Mesodermal cell (in vitro differentiated cells): Measurements from ENCODE around the gene WSB1. TPM values are rescaled to one million over a fixed set of nuclear protein-coding genes. Genes with fewer than 3 reads are reported as not detected.
A peak's percentile ranks its signal among the peaks of the same experiment; 100 is the strongest.
"Not testable (repeated sequence)": the region's sequence is repeated elsewhere in the genome, so short reads cannot be mapped to it uniquely, and the experiment has no call there.

ENCODE experiments used
- H3K27ac ChIP-seq: 2 replicates; pipeline ENCODE4 v1.7.0; 2013; ENCODE audit warnings: mild to moderate bottlenecking, low read depth, low read length, moderate library complexity; ENCODE audit not compliant: severe bottlenecking
- H3K36me3 ChIP-seq: 2 replicates; pipeline ENCODE4 v1.7.1; 2013; ENCODE audit warnings: mild to moderate bottlenecking, low read length, moderate library complexity; ENCODE audit not compliant: control insufficient read depth, insufficient read depth
- H3K4me1 ChIP-seq: one replicate; pipeline ENCODE4 v1.7.1; 2013; ENCODE audit warnings: mild to moderate bottlenecking, low read length; ENCODE audit not compliant: insufficient read depth, control insufficient read depth, poor library complexity, severe bottlenecking
- H3K4me3 ChIP-seq: 2 replicates; pipeline ENCODE4 v1.7.0; 2013; ENCODE audit warnings: low read length, control low read depth, mild to moderate bottlenecking; ENCODE audit not compliant: insufficient read depth, poor library complexity, severe bottlenecking; ENCODE audit errors: extremely low read depth
- H3K9me3 ChIP-seq: 2 replicates; pipeline ENCODE4 v1.7.1; 2013; ENCODE audit warnings: mild to moderate bottlenecking, low read length, moderate library complexity; ENCODE audit not compliant: control insufficient read depth
- WGBS, 2 experiments: methylation state at CpG; one replicate each; pipeline ENCODE4 v1.1.5; 2013; ENCODE audit warnings: missing lambda C conversion rate in 2 of 2; ENCODE audit not compliant: insufficient coverage in 2 of 2; 5-methylcytosine and 5-hydroxymethylcytosine counted together
- polyA plus RNA-seq, 2 experiments: library from polyadenylated mRNA; stranded (reverse); fragments of 50-300 nt; gene quantifications; one replicate each; pipeline ENCODE4 v1.2.3, GENCODE V29; 2013

WSB1 gene, protein sequence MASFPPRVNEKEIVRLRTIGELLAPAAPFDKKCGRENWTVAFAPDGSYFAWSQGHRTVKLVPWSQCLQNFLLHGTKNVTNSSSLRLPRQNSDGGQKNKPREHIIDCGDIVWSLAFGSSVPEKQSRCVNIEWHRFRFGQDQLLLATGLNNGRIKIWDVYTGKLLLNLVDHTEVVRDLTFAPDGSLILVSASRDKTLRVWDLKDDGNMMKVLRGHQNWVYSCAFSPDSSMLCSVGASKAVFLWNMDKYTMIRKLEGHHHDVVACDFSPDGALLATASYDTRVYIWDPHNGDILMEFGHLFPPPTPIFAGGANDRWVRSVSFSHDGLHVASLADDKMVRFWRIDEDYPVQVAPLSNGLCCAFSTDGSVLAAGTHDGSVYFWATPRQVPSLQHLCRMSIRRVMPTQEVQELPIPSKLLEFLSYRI
- 201 TPM for polyA plus RNA-seq (2013, experiment 1 of 2)
- polyA plus RNA-seq (2013, experiment 2 of 2): 190 TPM

DNA sequence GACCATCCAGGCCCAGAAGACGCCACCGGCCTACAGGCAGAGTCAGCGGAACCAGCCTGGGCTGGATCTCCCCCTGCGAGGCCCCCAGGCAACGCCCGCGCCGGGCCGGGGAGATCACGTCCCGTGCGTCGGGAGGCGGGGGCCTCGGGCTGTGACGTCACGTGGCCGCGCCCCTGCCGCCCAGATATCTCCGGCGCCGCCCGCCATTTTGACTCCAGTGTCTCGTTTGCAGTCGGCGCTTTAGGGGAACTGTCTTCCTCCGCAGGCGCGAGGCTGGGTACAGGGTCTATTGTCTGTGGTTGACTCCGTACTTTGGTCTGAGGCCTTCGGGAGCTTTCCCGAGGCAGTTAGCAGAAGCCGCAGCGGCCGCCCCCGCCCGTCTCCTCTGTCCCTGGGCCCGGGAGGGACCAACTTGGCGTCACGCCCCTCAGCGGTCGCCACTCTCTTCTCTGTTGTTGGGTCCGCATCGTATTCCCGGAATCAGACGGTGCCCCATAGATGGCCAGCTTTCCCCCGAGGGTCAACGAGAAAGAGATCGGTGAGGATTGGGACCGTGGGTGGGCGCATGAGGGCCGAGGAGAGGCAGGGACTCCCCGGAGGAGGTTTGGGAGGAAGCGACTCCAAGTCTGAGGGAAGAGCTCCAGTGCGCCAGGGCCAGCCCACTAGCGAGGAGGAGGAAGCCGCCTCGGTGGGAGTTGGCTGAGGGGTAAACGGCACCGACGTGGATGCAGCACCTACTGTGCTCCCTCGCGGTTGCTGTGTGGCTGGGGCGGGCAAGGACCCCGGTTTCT is at the start of gene WSB1:
WSB1 (plus strand) TSS at position 217 of the 791 bp plus-strand sequence; CDS start at position 499, 282 bp downstream.
- peak within 1 kb of the TSS; percentile 98 for H3K27ac ChIP-seq
- H3K4me1 ChIP-seq: peaks cover 11% of the 10 kb centered on the region
- peaks cover 13% of the 10 kb centered on the region for H3K36me3 ChIP-seq
- no peaks in the 10 kb centered on the region for H3K9me3 ChIP-seq
- 0 to 1% methylated on average over 52 to 53 of the region's 66 CpGs for WGBS, 2 experiments
- H3K4me3 ChIP-seq: peak within 1 kb of the TSS; percentile 88

GRCh38 chr17:27244491-27245223 is 49.3 kb upstream of the WSB1 start:
- no peak overlapping the region for H3K27ac ChIP-seq
- 74% methylated on average over 10 to 12 of the region's 16 CpGs for WGBS, 2 experiments
- H3K36me3 ChIP-seq: no peaks in the 10 kb centered on the region
- H3K4me3 ChIP-seq: no peak overlapping the region
- no peaks in the 10 kb centered on the region for H3K4me1 ChIP-seq
- H3K9me3 ChIP-seq: no peaks in the 10 kb centered on the region

- Histone ChIP-seq H3K27ac (no peak overlapping the region), H3K9me3 (no peaks in the 10 kb centered on the region), H3K36me3 (no peaks in the 10 kb centered on the region), H3K4me3 (no peak overlapping the region), H3K4me1 (no peaks in the 10 kb centered on the region)
- WGBS, 2 experiments: 4 to 29% methylated on average over 1 to 3 of the region's 7 CpGs
Measured at GRCh38 chr17:27245230-27245696, 48.7 kb upstream of the WSB1 start.

GRCh38 chr17:27246537-27246936 is 47.4 kb upstream of the WSB1 start:
- no peak overlapping the region for H3K4me3 ChIP-seq
- H3K36me3 ChIP-seq: no peaks in the 10 kb centered on the region
- H3K4me1 ChIP-seq: no peaks in the 10 kb centered on the region
- H3K9me3 ChIP-seq: no peaks in the 10 kb centered on the region
- H3K27ac ChIP-seq: no peak overlapping the region

DNA sequence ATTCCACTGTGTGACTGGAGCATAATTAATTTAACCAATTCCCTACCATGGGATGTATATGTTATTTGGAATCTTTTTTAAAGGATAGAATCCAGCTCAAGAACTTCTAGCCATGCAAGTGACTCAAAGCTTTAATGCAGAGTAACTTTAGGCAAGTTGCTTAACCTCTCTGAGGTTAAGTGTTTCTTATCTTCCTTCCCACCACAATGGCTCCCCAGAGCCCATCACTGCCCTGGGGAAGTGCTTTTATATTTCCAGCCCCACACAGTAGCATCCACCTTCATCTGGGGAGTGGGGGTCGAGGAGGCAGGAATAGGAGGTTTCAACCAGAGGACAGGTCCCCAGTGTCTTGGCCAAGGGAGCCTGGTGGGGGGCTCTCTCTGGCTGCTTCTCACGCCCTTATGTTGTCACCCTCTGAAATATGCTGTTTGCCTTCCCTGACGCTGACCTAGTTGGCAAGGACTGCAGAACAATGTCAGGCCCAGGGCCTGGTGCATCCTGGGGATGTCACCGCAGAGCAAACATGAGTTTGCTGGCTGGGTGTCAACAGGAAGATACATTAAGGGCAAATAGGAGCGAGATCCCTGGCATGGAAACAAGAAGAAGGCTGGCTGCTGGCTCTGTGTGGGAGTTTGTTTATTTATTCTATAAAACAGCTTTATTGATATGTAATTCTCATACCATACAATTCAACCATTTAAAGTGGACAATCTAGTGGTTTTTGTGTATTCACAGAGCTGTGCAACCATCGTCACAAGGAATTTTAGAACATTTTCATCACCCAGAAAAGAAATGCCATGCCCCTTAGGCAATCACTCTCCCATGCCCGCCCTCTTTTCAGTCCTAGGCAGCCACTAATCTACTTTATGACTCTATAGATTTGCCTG is 46.6 kb upstream of the WSB1 start:
- Histone ChIP-seq H3K4me3 (no peak overlapping the region), H3K9me3 (no peaks in the 10 kb centered on the region), H3K4me1 (no peaks in the 10 kb centered on the region), H3K27ac (no peak overlapping the region), H3K36me3 (no peaks in the 10 kb centered on the region)
- 87 to 90% methylated on average over 3 to 4 of the region's 7 CpGs for WGBS, 2 experiments

DNA sequence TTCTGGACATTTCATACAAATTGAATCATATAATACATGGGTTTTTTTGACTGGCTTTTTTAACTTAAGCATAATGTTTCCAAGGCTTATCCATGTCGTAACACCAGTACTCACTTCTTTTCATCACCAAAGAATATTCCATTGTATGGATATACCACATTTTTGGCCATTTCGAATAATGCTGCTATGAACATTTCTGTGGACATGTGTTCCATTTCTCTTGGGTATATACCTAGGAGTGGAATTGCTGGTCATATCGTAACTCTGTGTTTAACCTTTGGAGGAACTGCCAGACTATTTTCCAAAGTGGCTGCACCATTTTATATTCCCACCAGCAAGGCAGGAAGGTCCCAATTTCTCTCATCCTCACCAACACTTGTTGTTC is 46.0 kb upstream of the WSB1 start:
- H3K27ac ChIP-seq: no peak overlapping the region

DNA sequence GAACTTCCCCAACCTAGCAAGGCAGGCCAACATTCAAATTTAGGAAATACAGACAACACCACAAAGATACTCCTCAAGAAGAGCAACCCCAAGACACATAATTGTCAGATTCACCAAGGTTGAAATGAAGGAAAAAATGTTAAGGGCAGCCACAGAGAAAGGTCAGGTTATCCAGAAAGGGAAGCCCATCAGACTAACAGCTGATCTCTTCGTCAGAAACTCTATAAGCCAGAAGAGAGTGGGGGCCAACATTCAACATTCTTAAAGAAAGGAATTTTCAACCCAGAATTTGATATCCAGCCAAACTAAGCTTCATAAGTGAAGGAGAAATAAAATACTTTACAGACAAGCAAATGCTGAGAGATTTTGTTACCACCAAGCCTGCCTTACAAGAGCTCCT is 43.1 kb upstream of the WSB1 start:
- not testable (repeated sequence) for H3K4me3 ChIP-seq, H3K9me3 ChIP-seq, H3K36me3 ChIP-seq, H3K27ac ChIP-seq, H3K4me1 ChIP-seq
- 100% methylated on average over 1 of the region's 1 CpG; no CpG with 5 or more reads in 1 of the 2 experiments for WGBS, 2 experiments

More for the DNA sequence above, 46.0 kb upstream of the WSB1 start:
- H3K4me3 ChIP-seq: no peak overlapping the region
- H3K36me3 ChIP-seq: no peaks in the 10 kb centered on the region
- 88% methylated on average over 1 of the region's 3 CpGs; no CpG with 5 or more reads in 1 of the 2 experiments for WGBS, 2 experiments
- no peaks in the 10 kb centered on the region for H3K9me3 ChIP-seq
- no peaks in the 10 kb centered on the region for H3K4me1 ChIP-seq

DNA sequence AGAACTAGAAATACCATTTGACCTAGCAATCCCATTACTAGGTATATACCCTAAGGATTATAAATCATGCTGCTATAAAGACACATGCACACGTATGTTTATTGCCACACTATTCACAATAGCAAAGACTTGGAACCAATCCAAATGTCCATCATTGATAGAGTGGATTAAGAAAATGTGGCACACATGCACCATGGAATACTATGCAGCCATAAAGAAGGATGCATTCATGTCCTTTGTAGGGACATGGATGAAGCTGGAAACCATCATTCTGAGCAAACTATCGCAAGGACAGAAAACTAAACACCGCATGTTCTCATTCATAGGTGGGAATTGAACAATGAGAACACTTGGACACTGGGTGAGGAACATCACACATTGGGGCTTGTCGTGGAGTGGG is 39.1 kb upstream of the WSB1 start:
- H3K4me3 ChIP-seq, H3K27ac ChIP-seq, H3K4me1 ChIP-seq, H3K9me3 ChIP-seq, H3K36me3 ChIP-seq: not testable (repeated sequence)
- 97 to 100% methylated on average over 2 to 3 of the region's 4 CpGs for WGBS, 2 experiments

GRCh38 chr17:27256225-27257030 is 37.5 kb upstream of the WSB1 start:
- no peak overlapping the region for H3K4me3 ChIP-seq
- peaks cover 4% of the 10 kb centered on the region for H3K4me1 ChIP-seq
- 88 to 96% methylated on average over 3 to 4 of the region's 5 CpGs for WGBS, 2 experiments
- H3K27ac ChIP-seq: no peak overlapping the region
- H3K36me3 ChIP-seq: no peaks in the 10 kb centered on the region
- no peaks in the 10 kb centered on the region for H3K9me3 ChIP-seq
